Caco-2 (cell line): ENCODE results near the gene CFAP298. TPM values are rescaled to one million over a fixed set of nuclear protein-coding genes. Genes with fewer than 3 reads are reported as not detected.
A peak's percentile ranks its signal among the peaks of the same experiment; 100 is the strongest.

Experiments
- BruUV-seq: library from RNA; stranded (reverse); fragments of 400-500 nt; replicated peaks from 2 replicates; lab custom pipeline; 2021; lab: Mats Ljungman, UMichigan
- CTCF ChIA-PET: fragments of 300-600 bp; sonication (Branson Sonifier 250); formaldehyde crosslinking; loops from one replicate; lab custom pipeline; 2022; ENCODE audit warnings: antibody characterized with exemption; lab: Charles Lee
- POLR2A ChIA-PET: fragments of 300-600 bp; sonication (Branson Sonifier 250); formaldehyde crosslinking; loops from one replicate; lab custom pipeline; 2022; ENCODE audit warnings: antibody characterized with exemption; lab: Charles Lee
- DNase-seq, 2 experiments: peaks; one replicate each; pipeline versions ENCODE4 v3.0.0 to v3.0.0-alpha.2; 2020 to 2022
- H3K27me3 ChIP-seq: replicated peaks from 2 replicates; pipeline ENCODE4 v1.6.0; 2011; ENCODE audit warnings: low read length; ENCODE audit not compliant: control insufficient read depth, insufficient read depth
- H3K36me3 ChIP-seq: 2 replicates; pipeline ENCODE4 v1.5.1; 2011; ENCODE audit warnings: low read length; ENCODE audit not compliant: control insufficient read depth, insufficient read depth
- H3K4me1 ChIP-seq: fragments of 250-450 bp; sonication (Bioruptor Pico); 2 replicates; pipeline ENCODE4 v1.5.1; 2020; ENCODE audit warnings: mild to moderate bottlenecking
- H3K4me3 ChIP-seq: 2 replicates; pipeline ENCODE4 v1.5.1; 2011; ENCODE audit warnings: low read depth, mild to moderate bottlenecking, control low read depth, low read length
- H3K9me3 ChIP-seq: fragments of 250-450 bp; sonication (Bioruptor Pico); 2 replicates; pipeline ENCODE4 v1.5.1; 2020; ENCODE audit warnings: mild to moderate bottlenecking, moderate library complexity
- H3K27ac Mint-ChIP-seq: one replicate; pipeline ENCODE4 v1.8.0; 2022; ENCODE audit warnings: mixed read lengths; ENCODE audit not compliant: unreplicated experiment
- H3K27me3 Mint-ChIP-seq: one replicate; pipeline ENCODE4 v1.8.0; 2022; ENCODE audit warnings: mixed read lengths; ENCODE audit not compliant: insufficient read depth, unreplicated experiment
- H3K36me3 Mint-ChIP-seq: one replicate; pipeline ENCODE4 v1.8.0; 2022; ENCODE audit warnings: mild to moderate bottlenecking, mixed read lengths; ENCODE audit not compliant: insufficient read depth, unreplicated experiment
- H3K4me1 Mint-ChIP-seq: one replicate; pipeline ENCODE4 v1.8.0; 2022; ENCODE audit warnings: low read depth, mixed read lengths; ENCODE audit not compliant: unreplicated experiment
- H3K4me3 Mint-ChIP-seq: one replicate; pipeline ENCODE4 v1.8.0; 2022; ENCODE audit warnings: mild to moderate bottlenecking, moderate library complexity, mixed read lengths; ENCODE audit not compliant: unreplicated experiment
- H3K9me3 Mint-ChIP-seq: one replicate; pipeline ENCODE4 v1.8.0; 2022; ENCODE audit warnings: mixed read lengths; ENCODE audit not compliant: unreplicated experiment
- CTCF ChIP-seq, 2 experiments: fragments of 200-600 bp in 1 of 2; IDR thresholded peaks; 1 replicate in 1 of 2; 2 replicates in 1 of 2; pipeline versions ENCODE4 v1.5.1 to v1.8.0; 2011 to 2022; ENCODE audit warnings: antibody characterized with exemption in 1 of 2, control low read depth in 1 of 2, inconsistent platforms in 1 of 2, low read depth in 1 of 2, low read length in 1 of 2, mild to moderate bottlenecking in 1 of 2, moderate library complexity in 1 of 2; ENCODE audit not compliant: insufficient read depth in 1 of 2, severe bottlenecking in 1 of 2, unreplicated experiment in 1 of 2
- intact Hi-C: fragments of 100-400 bp; cut with micrococcal nuclease; formaldehyde crosslinking; loops from one replicate; pipeline ENCODE4 v1.10.0; 2022; ENCODE audit not compliant: unreplicated experiment
- total RNA-seq: library from RNA; stranded (reverse); gene quantifications from 2 replicates; pipeline ENCODE4 v1.2.3, GENCODE V29; 2022

CFAP298 gene
- total RNA-seq, 1 experiment from 2014 or later, result 54.5 TPM

DNA sequence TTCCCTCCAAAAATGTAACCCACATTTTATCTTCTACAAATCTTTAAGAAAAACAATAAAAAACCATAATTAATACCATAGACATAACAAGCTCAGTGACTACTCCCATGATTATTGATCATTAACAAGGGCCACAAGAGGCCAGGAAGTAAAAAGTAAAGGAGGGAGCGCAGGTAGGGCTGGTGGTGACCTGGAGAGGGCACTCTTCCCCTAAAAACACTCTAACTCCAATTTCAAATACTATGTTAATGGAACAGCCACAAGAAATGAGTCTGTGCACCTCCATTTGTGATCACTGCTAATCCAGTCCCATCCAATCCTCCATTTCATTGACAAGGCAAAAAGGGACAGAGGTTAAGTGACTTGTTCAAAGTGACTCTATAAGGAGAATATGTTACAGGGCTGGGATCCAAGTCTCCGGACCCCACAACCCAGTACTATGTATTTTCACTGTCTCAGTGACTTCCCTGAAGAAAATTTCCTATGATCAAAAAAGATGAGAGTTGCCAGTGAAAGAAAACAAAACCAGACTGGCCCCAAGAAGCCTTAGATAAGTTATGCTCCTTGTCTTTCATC, 41.2 kb upstream of the CFAP298 start:
- no peaks in the 10 kb centered on the region for H3K4me1 ChIP-seq
- intact Hi-C loops, result loop anchor here (1.0 to 10.0 kb wide), 3 partner anchors 74 to 173 kb away; no protein-coding TSS in a partner anchor
- peak; percentile 59 to 68 for TF ChIP-seq CTCF (IDR thresholded peaks at IDR 0.05; ENCODE audit: insufficient read depth in 1 of 2, low read depth in 1 of 2, low read length in 1 of 2, severe bottlenecking in 1 of 2, unreplicated experiment in 1 of 2)
- no peak overlapping the region for H3K4me3 Mint-ChIP-seq
- peaks cover 14% of the 10 kb centered on the region for H3K36me3 Mint-ChIP-seq
- H3K36me3 ChIP-seq, result no peaks in the 10 kb centered on the region
- DNase-seq, result peak in 1 of 2 experiments; percentile 49
- no peaks in the 10 kb centered on the region for H3K9me3 Mint-ChIP-seq
- CTCF ChIA-PET, result interaction anchor here (0.6 to 1.1 kb wide), 2 partner anchors 118 to 173 kb away, joined by 3 to 4 read pairs; partner anchors contain the start of gene PAXBP1
- POLR2A ChIA-PET, result no interaction called here
- H3K27ac Mint-ChIP-seq, result no peak overlapping the region
- no peaks in the 10 kb centered on the region for H3K4me1 Mint-ChIP-seq
- H3K27me3 ChIP-seq, result no peaks in the 10 kb centered on the region
- H3K9me3 ChIP-seq, result no peaks in the 10 kb centered on the region
- H3K4me3 ChIP-seq, result no peak overlapping the region
- H3K27me3 Mint-ChIP-seq, result no peaks in the 10 kb centered on the region
- BruUV-seq, result no TSS peak

DNA sequence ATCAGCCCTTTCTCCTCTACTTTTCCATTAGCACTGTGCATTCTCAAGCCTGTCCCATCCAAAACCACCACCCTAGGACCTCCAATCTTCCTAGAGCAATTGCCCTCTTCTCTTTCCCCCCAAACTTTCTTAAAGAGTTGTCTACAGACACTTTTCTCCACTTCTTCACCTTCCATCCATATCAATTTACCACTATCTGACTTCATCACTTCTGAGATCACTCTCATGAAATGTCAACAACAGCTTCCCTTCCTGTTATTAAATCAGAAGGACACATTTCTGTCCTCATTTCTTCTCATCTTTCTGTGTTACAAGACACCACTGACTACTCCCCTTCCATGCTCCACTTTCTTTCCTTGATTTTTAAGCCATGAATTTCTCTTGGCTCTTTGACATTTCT, 36.0 kb upstream of the CFAP298 start:
- no peak overlapping the region for H3K4me3 ChIP-seq
- TF ChIP-seq CTCF (IDR thresholded peaks at IDR 0.05; ENCODE audit: insufficient read depth in 1 of 2, low read depth in 1 of 2, low read length in 1 of 2, severe bottlenecking in 1 of 2, unreplicated experiment in 1 of 2), result no peak
- Mint-ChIP-seq H3K9me3 (no peaks in the 10 kb centered on the region), H3K27ac (no peak overlapping the region), H3K36me3 (no peaks in the 10 kb centered on the region), H3K4me1 (no peaks in the 10 kb centered on the region), H3K27me3 (no peaks in the 10 kb centered on the region), H3K4me3 (no peak overlapping the region)
- H3K4me1 ChIP-seq, result no peaks in the 10 kb centered on the region
- no peaks in the 10 kb centered on the region for H3K27me3 ChIP-seq
- POLR2A ChIA-PET, result no interaction called here
- no peak for DNase-seq
- CTCF ChIA-PET, result no interaction called here
- intact Hi-C loops, result no loop called here
- no TSS peak for BruUV-seq
- no peaks in the 10 kb centered on the region for H3K36me3 ChIP-seq
- H3K9me3 ChIP-seq, result no peaks in the 10 kb centered on the region

GRCh38 chr21:32645261-32646182, 33.3 kb upstream of the CFAP298 start:
- BruUV-seq, result no TSS peak
- Histone ChIP-seq H3K36me3 (no peaks in the 10 kb centered on the region), H3K4me1 (no peaks in the 10 kb centered on the region), H3K4me3 (no peak overlapping the region), H3K9me3 (no peaks in the 10 kb centered on the region), H3K27me3 (no peaks in the 10 kb centered on the region)
- intact Hi-C loops, result no loop called here
- TF ChIP-seq CTCF (IDR thresholded peaks at IDR 0.05; ENCODE audit: insufficient read depth in 1 of 2, low read depth in 1 of 2, low read length in 1 of 2, severe bottlenecking in 1 of 2, unreplicated experiment in 1 of 2), result no peak
- Mint-ChIP-seq H3K4me1 (no peaks in the 10 kb centered on the region), H3K27me3 (no peaks in the 10 kb centered on the region), H3K9me3 (no peaks in the 10 kb centered on the region), H3K4me3 (no peak overlapping the region), H3K27ac (no peak overlapping the region), H3K36me3 (no peaks in the 10 kb centered on the region)
- DNase-seq, result no peak
- ChIA-PET POLR2A (no interaction called here), CTCF (no interaction called here)
